Skeletal muscle tissue (tissue), 4 donors: ENCODE measurements around the gene BAZ2A. TPM values are rescaled to one million over a fixed set of nuclear protein-coding genes. Genes with fewer than 3 reads are reported as not detected.
A peak's percentile ranks its signal among the peaks of the same experiment; 100 is the strongest.

ENCODE experiments used
- H3K27ac ChIP-seq: one replicate; pipeline ENCODE4 v1.7.0; 2013; ENCODE audit warnings: mild to moderate bottlenecking, low read depth, low read length, inconsistent platforms
- H3K27me3 ChIP-seq, 3 donors: one replicate each; pipeline ENCODE4 v1.7.0; 2013; ENCODE audit warnings: low read length in 3 of 3; ENCODE audit not compliant: control insufficient read depth in 3 of 3, insufficient read depth in 3 of 3
- H3K36me3 ChIP-seq, 3 donors: one replicate each; pipeline ENCODE4 v1.7.0; 2013; ENCODE audit warnings: low read length in 3 of 3; ENCODE audit not compliant: control insufficient read depth in 3 of 3, insufficient read depth in 3 of 3
- H3K4me1 ChIP-seq, 3 donors: one replicate each; pipeline ENCODE4 v1.7.0; 2013; ENCODE audit warnings: low read length in 3 of 3, mild to moderate bottlenecking in 3 of 3; ENCODE audit not compliant: control insufficient read depth in 3 of 3, insufficient read depth in 3 of 3
- H3K4me3 ChIP-seq, 3 donors: one replicate each; pipeline ENCODE4 v1.7.0; 2013; ENCODE audit warnings: low read length in 3 of 3
- H3K9ac ChIP-seq, 3 donors: one replicate each; pipeline ENCODE4 v1.7.0; 2013; ENCODE audit warnings: low read length in 3 of 3, mild to moderate bottlenecking in 3 of 3, moderate library complexity in 2 of 3, low read depth in 1 of 3
- H3K9me3 ChIP-seq, 3 donors: one replicate each; pipeline ENCODE4 v1.7.0; 2013; ENCODE audit warnings: low read length in 3 of 3; ENCODE audit not compliant: control insufficient read depth in 3 of 3
- total RNA-seq: library from RNA; depleted of rRNA; stranded (reverse); fragments of >200 nt; gene quantifications from one replicate; pipeline ENCODE4 v1.2.3, GENCODE V29; 2014
- donor health status: Osteomylitis.

BAZ2A gene
- total RNA-seq, 1 donor from 2014 or later = 18.8 TPM

GRCh38 chr12:56599797-56600196, 30.3 kb downstream of the BAZ2A start:
- H3K4me1 ChIP-seq = peaks cover 0 to 2% (median 0%) of the 10 kb centered on the region in 3 donors
- peaks cover 76 to 88% (median 85%) of the 10 kb centered on the region in 3 donors for H3K36me3 ChIP-seq
- no peak overlapping the region for H3K9ac ChIP-seq
- no peak overlapping the region for H3K4me3 ChIP-seq
- H3K9me3 ChIP-seq = no peaks in the 10 kb centered on the region
- H3K27ac ChIP-seq = no peak overlapping the region
- H3K27me3 ChIP-seq = no peaks in the 10 kb centered on the region

- no peak overlapping the region for H3K9ac ChIP-seq
- no peak overlapping the region for H3K4me3 ChIP-seq
- H3K27me3 ChIP-seq = no peaks in the 10 kb centered on the region
- no peak overlapping the region for H3K27ac ChIP-seq
- peaks cover 69 to 81% (median 77%) of the 10 kb centered on the region in 3 donors for H3K36me3 ChIP-seq
- H3K9me3 ChIP-seq = no peaks in the 10 kb centered on the region
- peaks cover 0 to 5% (median 2%) of the 10 kb centered on the region in 3 donors for H3K4me1 ChIP-seq
Measured at GRCh38 chr12:56599041-56599440, 31.1 kb downstream of the BAZ2A start.

GRCh38 chr12:56596815-56597214, 33.3 kb downstream of the BAZ2A start:
- no peaks in the 10 kb centered on the region for H3K27me3 ChIP-seq
- H3K36me3 ChIP-seq = peaks cover 49 to 59% (median 56%) of the 10 kb centered on the region in 3 donors
- peak overlapping the region in 1 of 3 donors; percentile 33 for H3K9ac ChIP-seq
- H3K4me3 ChIP-seq = no peak overlapping the region
- peaks cover 0 to 8% (median 3%) of the 10 kb centered on the region in 3 donors for H3K4me1 ChIP-seq
- no peaks in the 10 kb centered on the region for H3K9me3 ChIP-seq
- no peak overlapping the region for H3K27ac ChIP-seq

- Histone ChIP-seq H3K4me1 (peaks cover 0 to 8% (median 3%) of the 10 kb centered on the region in 3 donors), H3K9me3 (no peaks in the 10 kb centered on the region), H3K27ac (no peak overlapping the region), H3K36me3 (peaks cover 22 to 37% (median 32%) of the 10 kb centered on the region in 3 donors), H3K9ac (peak overlapping the region in 1 of 3 donors; percentile 57), H3K4me3 (no peak overlapping the region), H3K27me3 (no peaks in the 10 kb centered on the region)
Measured at GRCh38 chr12:56593909-56594621, 36.1 kb downstream of the BAZ2A start.

- Histone ChIP-seq H3K27ac (no peak overlapping the region), H3K9me3 (no peaks in the 10 kb centered on the region), H3K4me1 (peaks cover 0 to 8% (median 3%) of the 10 kb centered on the region in 3 donors), H3K4me3 (no peak overlapping the region), H3K36me3 (peaks cover 20 to 39% (median 29%) of the 10 kb centered on the region in 3 donors), H3K27me3 (no peaks in the 10 kb centered on the region), H3K9ac (no peak overlapping the region)
Measured at GRCh38 chr12:56591961-56592360, 38.2 kb downstream of the BAZ2A start.

- Histone ChIP-seq H3K9ac (no peak overlapping the region), H3K9me3 (no peaks in the 10 kb centered on the region), H3K4me1 (peaks cover 0 to 7% (median 3%) of the 10 kb centered on the region in 3 donors), H3K27me3 (no peaks in the 10 kb centered on the region), H3K27ac (no peak overlapping the region), H3K4me3 (no peak overlapping the region), H3K36me3 (peaks cover 17 to 36% (median 26%) of the 10 kb centered on the region in 3 donors)
Measured at GRCh38 chr12:56591126-56591525, 39.0 kb downstream of the BAZ2A start.

GRCh38 chr12:56590237-56590830, 39.8 kb downstream of the BAZ2A start:
- H3K27me3 ChIP-seq = no peaks in the 10 kb centered on the region
- no peak overlapping the region for H3K27ac ChIP-seq
- H3K4me1 ChIP-seq = peaks cover 0 to 7% (median 3%) of the 10 kb centered on the region in 3 donors
- H3K9ac ChIP-seq = no peak overlapping the region
- H3K36me3 ChIP-seq = peaks cover 17 to 33% (median 23%) of the 10 kb centered on the region in 3 donors
- no peaks in the 10 kb centered on the region for H3K9me3 ChIP-seq
- no peak overlapping the region for H3K4me3 ChIP-seq

- Histone ChIP-seq H3K9me3 (no peaks in the 10 kb centered on the region), H3K4me1 (peaks cover 0 to 7% (median 3%) of the 10 kb centered on the region in 3 donors), H3K9ac (no peak overlapping the region), H3K4me3 (no peak overlapping the region), H3K27me3 (no peaks in the 10 kb centered on the region), H3K36me3 (peaks cover 17 to 28% (median 18%) of the 10 kb centered on the region in 3 donors), H3K27ac (no peak overlapping the region)
Measured at GRCh38 chr12:56589783-56590182, 40.3 kb downstream of the BAZ2A start.

- Histone ChIP-seq H3K9ac (no peak overlapping the region), H3K27ac (no peak overlapping the region), H3K4me1 (no peaks in the 10 kb centered on the region), H3K9me3 (no peaks in the 10 kb centered on the region), H3K27me3 (no peaks in the 10 kb centered on the region), H3K4me3 (no peak overlapping the region), H3K36me3 (peaks cover 17 to 37% (median 20%) of the 10 kb centered on the region in 3 donors)
Measured at GRCh38 chr12:56585098-56585497, 45.0 kb downstream of the BAZ2A start.
